Stromal cell of bone marrow (primary cell): Measurements from ENCODE around the gene PSMD7.
A peak's percentile ranks its signal among the peaks of the same experiment; 100 is the strongest.

Experiments
- DNase-seq: peaks from one replicate; pipeline ENCODE4 v3.0.0-alpha.2; 2012; ENCODE audit warnings: low read depth

Gene PSMD7

DNA sequence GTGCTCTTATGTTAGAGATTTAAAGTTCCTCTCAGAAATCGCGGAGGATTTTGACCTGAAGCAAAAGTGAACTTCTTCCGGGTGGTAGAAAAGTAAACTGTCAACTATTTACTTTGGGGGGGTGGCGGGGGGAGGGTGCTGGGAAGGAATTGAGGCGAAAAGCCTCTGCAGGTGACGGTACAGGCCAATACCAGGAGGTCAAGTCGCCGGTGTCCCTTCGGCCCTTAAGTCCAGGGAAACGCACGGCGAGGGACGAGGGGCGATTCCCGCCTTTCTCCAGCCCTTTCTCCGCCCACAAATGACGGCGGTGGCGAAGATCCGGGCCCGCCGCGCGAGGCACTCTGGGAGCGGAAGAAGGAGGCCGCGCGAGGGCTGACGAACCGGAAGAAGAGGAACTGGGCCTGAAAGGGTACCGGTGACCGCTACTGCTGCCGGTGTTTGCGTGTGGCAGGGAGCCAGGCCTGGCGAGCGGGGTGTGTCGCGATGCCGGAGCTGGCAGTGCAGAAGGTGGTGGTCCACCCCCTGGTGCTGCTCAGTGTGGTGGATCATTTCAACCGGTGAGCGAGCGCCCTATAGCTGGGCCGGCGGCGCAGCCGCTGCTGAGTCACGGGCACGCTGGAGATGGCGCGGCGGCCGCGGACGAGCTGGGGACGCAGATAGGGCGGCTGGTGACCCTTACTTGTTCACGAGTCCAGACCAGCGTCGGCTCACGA is at the start of gene PSMD7:
PSMD7 (plus strand) TSS at position 383 of the 713 bp plus-strand sequence; CDS start at position 484, 101 bp downstream.
- peak; percentile 83 for DNase-seq

DNA sequence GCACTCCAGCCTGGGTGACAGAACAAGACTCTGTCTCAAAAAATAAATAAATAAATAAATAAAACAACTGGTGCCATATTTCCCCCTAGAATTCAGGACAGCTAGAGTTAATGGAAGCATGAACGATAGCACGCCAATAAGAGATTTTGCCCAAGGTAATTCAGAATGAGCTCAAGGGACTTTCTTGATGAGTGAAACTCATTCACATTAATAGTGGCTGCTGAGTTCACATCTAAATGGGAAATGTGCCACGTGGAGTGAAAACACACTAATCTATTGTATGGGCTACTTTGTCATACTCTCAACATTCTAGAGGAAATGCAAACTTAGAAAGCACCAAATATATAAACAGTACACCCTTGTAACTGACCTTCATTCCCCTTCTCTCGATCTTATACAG is 47.4 kb upstream of the PSMD7 start:
- no peak for DNase-seq

DNA sequence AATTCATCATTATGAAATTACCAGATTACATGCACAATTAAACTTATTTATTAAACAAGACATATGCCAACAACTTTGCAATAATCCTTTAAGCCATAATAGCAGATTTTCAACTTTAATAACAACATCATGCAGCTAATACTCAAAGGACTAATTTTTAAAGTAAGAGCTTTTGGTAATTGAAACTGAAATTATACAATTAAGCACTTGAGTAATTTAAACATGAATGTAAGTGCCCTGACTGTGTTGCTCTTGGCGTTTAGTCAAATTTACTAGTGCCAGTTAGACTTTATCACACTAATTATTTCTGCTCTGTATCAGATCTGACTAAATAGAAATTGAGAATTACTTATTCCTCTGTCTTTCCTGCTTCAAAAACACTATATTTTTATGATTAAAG is 46.8 kb upstream of the PSMD7 start:
- DNase-seq = no peak

DNA sequence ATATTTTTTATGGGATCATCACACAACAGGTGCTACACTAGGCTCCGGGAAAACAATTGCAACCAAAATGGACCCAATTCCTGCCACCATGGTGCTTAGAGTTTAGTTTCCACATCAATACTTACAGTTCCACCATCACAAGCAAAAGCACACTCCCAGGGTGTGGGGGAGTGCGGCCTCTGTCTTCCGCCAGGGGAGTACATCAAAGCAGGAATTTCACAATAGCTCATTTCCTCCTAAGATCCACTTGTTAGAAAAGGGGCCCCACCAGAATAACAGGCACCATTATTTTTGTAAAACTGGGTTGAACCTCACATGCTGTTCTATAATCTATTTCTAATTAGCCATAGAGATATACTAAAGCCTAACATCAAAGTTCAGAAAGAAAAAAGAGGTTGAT is 44.3 kb upstream of the PSMD7 start:
- DNase-seq = no peak

DNA sequence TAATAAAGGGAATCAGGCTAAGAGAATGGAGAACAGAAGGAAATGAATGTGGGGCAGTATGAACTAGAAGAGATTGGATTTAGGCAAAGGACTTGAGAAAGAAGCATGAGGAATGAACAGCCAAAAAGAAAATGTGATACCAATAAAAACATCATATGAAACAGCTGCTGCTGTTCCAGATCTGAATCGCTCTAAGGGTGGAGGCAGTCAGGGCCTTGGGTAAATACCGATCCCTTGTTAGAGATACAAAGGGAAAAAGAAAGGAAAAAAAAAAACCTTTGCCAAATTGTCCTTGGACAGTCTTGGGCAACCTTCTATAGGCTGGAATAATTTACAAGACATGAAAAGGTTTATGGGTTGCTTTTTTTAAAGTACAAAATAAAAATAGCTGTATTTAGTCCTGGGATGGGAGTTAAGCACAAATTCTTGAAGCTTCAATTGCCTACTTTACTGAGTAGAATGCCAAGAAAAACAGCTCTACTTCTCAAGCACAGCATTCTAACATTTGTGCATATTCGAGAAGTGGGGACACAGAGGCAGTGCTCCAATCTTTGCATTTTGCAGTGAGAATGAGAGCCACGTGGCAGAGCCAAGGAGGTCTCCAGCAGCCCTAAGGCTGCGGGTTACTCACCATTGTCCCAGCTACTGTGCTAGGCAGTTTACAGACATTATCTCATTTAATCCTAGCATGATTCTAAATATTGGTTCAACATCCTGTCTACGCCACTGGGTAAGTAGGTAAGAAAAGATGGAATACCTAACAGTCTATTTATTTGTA is 43.3 kb upstream of the PSMD7 start:
- DNase-seq = no peak

DNA sequence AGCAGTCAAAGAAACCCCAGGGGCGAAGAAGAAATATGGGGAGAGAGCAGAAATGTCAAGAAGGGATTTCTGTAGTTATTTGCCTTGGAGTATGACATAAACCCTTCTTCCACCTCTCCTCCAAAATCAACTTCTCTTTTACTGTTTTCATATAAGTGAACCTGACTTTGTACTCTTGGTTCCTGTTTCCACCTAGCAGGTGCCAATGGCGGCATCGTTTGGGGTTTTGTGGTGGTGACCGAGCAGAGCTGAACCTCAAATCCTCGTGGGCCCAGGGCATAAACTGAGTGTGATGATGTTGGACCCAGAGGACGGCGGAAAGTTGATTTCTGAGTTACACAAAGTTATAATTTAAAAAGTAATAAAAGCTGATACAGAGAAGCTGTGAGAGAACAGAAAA is 39.6 kb upstream of the PSMD7 start:
- DNase-seq = no peak

DNA sequence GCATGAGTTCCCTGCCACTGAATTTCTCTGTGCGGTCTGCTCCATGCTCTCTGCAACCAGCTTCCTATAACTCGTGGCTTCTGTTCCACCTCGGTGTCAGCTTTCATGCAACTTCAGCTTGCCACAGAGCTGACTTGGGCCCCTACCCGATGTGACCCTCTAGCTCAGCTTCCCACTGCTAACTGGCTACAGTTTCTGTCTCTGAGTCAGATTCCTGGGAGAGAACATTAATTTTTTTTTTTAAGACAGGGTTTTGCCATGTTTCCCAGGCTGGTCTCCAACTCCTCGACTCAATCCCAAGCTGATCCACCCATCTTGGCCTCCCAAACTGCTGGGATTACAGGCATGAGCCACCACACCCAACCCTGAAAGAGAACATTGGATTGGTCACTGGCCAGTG is 35.5 kb upstream of the PSMD7 start:
- DNase-seq = no peak

DNA sequence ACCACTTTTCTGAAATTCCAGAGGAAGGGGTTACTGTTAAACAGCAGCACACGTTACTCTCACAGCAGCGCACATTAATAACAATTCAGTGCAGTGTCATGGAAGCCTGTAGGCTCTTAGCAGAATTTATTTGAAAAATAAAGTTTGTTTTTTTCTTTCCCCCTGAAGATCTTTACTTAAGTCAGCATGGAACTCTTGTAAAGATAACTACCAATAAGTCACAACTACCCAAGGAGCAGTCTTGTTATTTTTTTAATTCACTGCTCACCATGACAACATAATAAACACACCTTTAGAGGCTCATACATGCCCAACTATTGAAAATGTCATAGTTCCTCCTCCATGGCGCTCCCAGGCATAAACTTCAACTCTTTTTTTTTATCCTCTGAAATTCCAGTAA is 31.8 kb upstream of the PSMD7 start:
- DNase-seq = no peak

DNA sequence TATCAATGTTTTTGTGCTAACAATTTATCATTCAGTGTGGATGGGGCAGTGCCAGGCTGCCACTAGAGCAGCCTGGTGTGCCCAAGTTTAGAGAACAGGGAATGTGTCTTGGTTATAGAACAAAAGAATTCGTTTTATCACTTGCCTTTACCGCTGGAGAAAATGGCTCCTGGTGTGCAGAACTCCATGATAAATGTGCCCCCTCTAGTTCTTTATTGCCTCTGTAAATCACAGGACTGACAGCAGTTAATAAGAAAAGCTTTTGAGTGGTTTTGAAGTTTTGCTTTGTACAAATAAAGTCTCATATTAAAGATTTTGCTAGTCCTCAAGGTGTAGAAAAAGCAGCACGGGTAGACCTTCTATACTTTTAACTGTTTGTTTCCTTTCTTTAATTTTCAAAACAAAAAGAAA is 28.2 kb upstream of the PSMD7 start:
- no peak for DNase-seq

DNA sequence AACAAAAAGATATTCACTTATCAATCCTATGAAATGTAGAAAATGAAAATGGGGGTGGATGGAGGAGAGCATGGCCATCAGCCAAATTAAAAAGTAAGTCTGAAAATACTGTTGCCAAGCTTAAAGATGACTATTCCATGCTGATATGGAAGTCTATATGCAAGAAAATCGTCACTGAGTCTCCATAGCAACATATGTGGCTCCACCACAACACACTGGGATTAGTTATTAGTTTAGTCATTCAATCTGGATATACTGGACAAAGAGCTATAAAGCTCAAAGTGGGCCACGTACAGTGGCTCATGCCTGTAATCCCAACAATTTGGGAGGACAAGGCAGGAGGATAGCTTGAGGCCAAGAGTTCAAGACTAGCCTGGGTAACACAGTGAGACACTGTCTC is 24.7 kb upstream of the PSMD7 start:
- no peak for DNase-seq

DNA sequence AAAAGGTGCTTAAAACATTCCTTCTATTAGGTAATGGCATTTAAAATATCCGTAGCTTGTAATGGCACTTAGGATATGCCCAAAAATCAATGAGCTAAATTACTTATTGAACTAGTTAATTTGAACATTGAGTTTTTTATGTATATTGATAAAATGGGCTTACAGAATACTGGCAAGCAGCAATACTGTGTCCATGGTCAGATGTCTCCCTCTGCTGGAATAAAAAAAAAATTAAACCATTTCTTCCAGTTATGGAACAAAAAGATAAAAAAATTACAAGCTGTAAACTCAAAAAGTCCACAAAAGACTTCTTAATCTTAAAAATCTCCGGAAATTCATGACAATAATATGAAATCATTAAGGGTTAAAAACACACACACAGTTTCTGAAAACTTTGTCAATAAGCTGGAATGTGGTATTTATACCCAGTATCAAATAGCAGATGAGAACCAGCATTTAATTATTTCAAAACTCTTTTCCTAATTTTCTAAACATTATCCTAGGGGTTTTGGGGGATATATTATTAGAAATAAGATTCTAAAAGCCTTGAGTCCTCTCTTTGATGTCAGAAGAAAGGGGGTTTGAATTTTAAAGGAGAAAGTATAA is 21.5 kb upstream of the PSMD7 start:
- no peak for DNase-seq

DNA sequence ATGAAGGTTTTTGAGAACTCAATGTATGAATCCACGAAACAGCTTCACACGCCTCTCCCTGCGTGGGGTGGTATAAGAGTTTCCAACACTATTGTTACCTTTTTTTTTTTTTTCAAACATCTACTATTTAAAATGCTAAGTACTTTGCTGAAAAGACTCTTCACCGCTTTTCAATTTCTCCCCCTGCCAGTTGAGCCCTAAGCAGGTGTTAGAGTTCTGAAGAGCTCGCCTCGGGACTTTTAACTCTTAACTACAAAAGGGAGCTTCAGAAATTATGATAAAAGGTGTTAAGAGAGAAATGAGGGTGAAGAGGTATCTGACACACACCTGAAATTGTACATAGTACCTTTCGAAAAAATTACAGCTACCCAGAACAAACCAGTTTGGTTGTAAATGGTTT is 20.9 kb upstream of the PSMD7 start:
- no peak for DNase-seq

DNA sequence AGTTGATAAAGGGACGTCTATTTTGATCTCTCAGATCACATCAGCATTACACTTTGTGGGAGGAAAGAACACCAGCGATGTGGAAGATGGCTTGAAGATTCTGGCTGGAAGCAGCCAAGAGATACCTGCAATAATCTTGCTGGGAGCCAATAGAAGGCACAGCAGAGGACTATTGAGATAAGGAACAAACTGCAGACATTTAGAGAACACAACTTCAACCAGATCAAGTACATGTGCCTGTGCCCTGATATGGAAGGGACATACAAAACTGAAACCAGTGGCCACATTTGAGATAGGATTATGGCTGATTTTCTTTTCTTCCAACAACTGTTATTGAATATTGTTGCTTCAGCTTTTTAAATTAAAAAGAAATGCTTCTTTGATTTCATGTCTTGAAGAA is 18.6 kb upstream of the PSMD7 start:
- no peak for DNase-seq

DNA sequence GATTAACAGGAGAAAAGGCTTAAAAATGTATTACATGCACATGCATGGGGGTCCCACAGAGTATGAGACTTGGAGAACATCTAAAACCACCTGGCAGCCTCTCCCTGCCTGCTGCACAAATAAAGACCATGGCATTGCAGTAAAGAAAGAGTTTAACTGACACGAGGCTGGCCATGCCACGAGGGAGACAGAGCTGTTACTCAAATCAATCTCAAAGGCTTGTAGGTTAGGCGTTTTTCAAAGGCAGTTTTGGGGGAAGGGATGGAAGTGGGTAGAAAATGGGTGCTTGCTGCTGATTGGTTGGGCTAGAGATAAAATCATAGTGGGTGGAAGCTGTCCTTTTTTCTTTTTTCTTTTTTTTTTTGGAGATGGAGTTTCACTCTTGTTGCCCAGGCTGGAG is 17.3 kb upstream of the PSMD7 start:
- no peak for DNase-seq

DNA sequence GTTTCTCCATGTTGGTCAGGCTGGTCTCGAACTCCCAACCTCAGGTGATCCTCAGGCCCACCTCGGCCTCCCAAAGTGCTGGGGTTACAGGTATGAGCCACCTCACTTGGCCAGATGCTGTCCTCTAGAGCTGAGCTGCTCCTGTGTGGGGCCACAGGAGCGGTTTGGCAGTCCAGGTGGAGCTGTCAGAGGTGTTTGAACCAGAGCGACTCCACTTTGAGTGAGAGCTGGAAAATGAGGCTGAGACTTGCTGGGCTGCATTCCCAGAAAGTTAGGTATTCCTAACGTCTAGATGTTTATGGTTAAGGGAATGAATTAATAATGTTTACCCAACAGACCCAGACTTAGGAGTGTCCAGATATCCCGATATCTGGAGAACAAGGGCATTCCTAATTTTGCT is 16.8 kb upstream of the PSMD7 start:
- DNase-seq = no peak

DNA sequence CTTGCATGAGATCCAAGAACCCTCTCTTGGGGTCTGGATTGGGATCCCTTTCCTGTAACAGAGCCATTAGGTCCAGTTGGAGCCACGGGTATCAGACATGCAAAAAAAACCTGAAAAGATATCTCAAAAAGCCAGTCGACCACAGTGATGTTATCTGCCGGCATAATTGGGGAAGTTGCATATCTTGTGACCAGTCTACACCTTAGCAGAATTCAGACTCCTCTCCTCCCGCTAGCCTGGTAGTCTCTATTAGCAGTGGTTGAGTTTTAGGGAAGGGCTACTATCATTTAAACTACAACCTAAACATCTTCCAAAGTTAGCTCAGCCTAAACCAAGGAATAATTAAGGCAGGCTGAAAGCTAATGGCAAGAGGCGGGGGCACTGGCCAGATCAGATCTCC is 16.2 kb upstream of the PSMD7 start:
- DNase-seq = no peak

DNA sequence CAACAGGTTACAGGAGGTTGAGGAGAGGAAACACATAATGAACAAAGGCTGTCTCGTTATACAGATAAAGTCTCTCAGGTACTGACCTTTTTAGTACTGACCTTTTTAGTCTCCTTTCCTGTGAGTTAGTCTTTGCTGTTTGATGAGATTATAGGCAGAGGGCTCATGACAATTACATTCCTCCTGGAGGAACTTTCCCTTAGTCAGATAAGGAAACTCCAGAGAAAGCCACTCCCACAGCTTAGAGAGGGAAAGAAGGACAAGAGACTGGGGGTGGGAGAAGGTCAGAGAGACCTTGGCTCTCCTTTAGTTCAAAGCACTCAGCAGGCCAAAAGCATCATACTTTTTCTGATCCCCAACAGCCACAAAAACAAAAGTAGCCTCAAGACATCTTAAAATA is 15.3 kb upstream of the PSMD7 start:
- DNase-seq = no peak

DNA sequence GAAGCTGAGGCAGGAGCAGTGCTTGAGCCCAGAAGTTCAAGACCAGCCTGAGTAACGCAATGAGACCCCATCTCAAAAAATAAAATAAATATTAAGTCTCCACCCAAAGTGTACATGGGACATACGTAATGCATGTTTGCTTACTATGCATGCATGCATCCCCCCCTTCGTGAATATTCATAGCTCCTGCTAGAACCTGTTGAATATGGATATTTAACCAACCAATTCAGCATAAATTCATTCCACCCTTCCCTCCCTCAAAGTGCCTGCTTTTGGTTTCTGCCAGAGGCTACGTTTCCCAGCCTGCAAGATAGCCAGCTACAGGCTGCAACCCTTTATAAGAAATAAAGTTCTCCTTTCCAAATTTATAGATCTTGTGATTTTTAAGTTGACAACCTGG is 12.9 kb upstream of the PSMD7 start:
- DNase-seq = no peak

DNA sequence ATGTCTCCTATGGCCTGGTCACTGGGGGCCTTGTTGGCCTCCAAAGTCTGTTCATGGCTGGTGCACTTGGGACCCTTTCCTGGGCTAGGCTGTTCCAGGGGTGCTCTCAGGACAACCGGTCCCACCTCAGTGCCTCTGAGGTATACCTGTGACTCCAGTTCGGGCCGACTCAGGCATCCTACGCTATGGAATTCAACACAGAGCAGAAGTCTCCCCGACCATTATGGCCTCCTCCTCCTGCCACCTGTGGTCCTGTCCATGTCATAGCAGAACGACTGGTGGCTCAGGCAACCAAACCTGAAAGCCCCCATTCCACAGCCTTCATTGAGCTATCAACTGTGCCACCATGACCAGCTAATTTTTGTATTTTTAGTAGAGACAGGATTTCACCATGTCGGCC is 8.5 kb upstream of the PSMD7 start:
- no peak for DNase-seq

DNA sequence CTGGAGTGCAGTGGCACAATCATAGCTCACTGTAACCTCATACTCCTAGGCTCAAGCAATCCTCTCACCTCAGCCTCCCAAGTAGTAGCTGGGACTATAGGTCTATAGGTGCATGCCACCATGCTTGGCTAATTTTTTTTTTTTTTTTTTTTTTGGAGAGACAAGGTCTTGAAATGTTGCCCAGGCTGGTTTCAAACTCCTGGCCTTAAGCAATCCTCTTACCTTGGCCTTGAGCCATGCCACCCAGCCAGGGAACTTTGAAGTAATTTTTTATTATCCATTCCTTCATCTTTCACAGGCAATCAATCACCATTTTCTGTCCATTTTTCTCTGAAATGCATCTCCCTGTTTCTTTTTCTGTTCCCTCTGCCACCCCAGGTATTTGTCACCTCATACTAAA is 6.3 kb upstream of the PSMD7 start:
- DNase-seq = no peak

DNA sequence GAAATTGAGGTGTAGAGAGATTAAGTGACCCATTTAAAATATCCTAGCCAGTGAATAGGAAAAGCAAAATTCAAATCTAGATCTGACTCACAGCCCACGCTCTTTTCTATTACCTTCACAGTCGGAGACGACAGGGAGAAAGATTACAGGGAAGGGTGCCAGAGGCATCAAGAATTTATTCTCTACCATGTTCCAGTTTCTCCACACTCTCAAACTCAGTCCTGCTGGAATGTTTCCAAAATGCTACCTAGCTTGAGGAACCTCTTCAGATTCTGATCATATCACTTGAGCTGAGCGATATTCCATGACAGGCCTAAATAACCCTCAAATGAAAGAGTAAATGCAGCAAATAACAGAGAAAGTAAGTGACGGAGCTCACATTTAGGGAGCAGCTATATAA is 5.4 kb upstream of the PSMD7 start:
- DNase-seq = no peak

DNA sequence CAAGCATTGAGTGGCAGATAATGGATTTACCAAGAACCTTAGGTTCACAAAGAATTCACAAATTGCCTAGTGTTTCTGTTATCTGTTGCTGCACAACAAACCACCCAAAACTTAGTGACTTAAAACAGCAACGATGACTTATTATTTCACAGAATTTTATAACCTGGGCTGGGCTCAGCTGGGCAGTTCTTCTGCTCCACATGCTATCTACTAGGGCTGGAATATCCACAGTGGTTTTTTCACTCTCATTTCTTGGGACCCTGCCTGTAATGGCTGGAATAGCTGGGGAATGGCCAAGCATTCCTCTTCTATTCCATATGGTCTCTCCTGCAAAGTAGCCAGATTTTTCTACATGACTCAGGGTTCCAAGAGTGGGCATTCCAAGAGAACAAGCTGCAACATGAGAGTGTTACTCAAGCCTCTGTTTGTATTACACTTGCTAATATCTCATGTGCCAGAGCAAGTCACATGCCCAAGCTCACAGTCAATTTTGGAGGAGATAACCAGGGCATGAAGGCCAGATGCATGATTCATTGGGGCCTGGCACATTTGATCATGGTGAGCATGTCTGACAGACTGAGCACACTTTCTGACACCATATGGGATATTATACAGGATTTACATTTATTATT is 4.9 kb upstream of the PSMD7 start:
- no peak for DNase-seq

DNA sequence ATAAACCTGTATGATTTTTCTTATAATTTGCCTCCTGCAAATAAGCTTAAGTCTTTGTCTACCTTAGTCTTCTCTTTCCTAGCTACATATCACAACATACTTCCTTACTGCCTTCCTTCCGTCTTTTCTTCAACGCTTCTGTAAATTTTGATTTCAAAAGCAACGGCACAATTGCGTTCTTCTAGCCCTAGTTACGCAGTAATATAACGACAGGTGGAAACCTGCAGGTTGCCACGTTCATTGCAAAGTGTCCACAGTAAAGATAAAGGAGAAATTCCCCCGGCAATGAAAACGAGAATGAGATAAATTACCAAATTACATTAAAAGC is 546 bp upstream of the PSMD7 start:
- no peak for DNase-seq
